HepG2 (cell line): Measurements from ENCODE around the gene NOTUM. TPM values are rescaled to one million over a fixed set of nuclear protein-coding genes. Genes with fewer than 3 reads are reported as not detected.

Source experiments
- ATF7 ChIP-seq, 2 experiments: fragments of 450-650 bp in 1 of 2; sonication (generic) in 1 of 2; formaldehyde crosslinking in 1 of 2; IDR thresholded peaks; 2 replicates each; pipeline versions ENCODE4 v1.4.0 to v1.6.1; 2016 to 2020; ENCODE audit warnings: antibody characterized with exemption in 1 of 2, mild to moderate bottlenecking in 1 of 2, missing genetic modification reagents in 1 of 2
- ATRX ChIP-seq: sonication (generic); formaldehyde crosslinking; IDR thresholded peaks from 2 replicates; pipeline ENCODE4 v1.4.0; 2020; ENCODE audit warnings: missing genetic modification reagents, borderline replicate concordance
- BCL6 ChIP-seq: IDR thresholded peaks from 2 replicates; pipeline ENCODE4 v1.6.1; 2016; ENCODE audit warnings: missing genetic modification reagents, missing compliant biosample characterization
- CEBPG ChIP-seq: IDR thresholded peaks from 2 replicates; pipeline ENCODE4 v1.6.1; 2016
- EP300 ChIP-seq, 3 experiments: sonication (generic) in 1 of 3; formaldehyde crosslinking in 1 of 3; IDR thresholded peaks; 2 replicates each; pipeline versions ENCODE4 v1.5.1 to v1.6.1; 2011 to 2020; ENCODE audit warnings: low read depth in 2 of 3, low read length in 2 of 3, borderline replicate concordance in 1 of 3, improper control_type of control experiment in 1 of 3, mild to moderate bottlenecking in 1 of 3, missing genetic modification reagents in 1 of 3, moderate library complexity in 1 of 3
- HDAC2 ChIP-seq: sonication (generic); formaldehyde crosslinking; IDR thresholded peaks from 2 replicates; pipeline ENCODE4 v1.4.0; 2020; ENCODE audit warnings: missing genetic modification reagents
- JUND ChIP-seq: sonication (generic); formaldehyde crosslinking; IDR thresholded peaks from 2 replicates; pipeline ENCODE4 v1.8.0; 2022; ENCODE audit warnings: mild to moderate bottlenecking, missing genetic modification reagents
- RBM39 ChIP-seq: fragments of 200-400 bp; formaldehyde crosslinking; IDR thresholded peaks from one replicate; pipeline ENCODE4 v1.6.1; 2018; ENCODE audit warnings: antibody characterized with exemption, mild to moderate bottlenecking, low read depth, low read length; ENCODE audit not compliant: poor library complexity, severe bottlenecking
- SIX1 ChIP-seq: sonication (generic); formaldehyde crosslinking; IDR thresholded peaks from 2 replicates; pipeline ENCODE4 v1.4.0; 2020; ENCODE audit warnings: missing genetic modification reagents, borderline replicate concordance
- SRSF1 ChIP-seq: fragments of 200-400 bp; formaldehyde crosslinking; optimal IDR thresholded peaks from 2 replicates; pipeline ENCODE3; 2017; ENCODE audit warnings: mild to moderate bottlenecking, low read depth, low read length, moderate library complexity
- SRY ChIP-seq: sonication (generic); formaldehyde crosslinking; IDR thresholded peaks from 2 replicates; pipeline ENCODE4 v1.8.0; 2022; ENCODE audit warnings: mild to moderate bottlenecking, missing genetic modification reagents
- ZFX ChIP-seq: sonication (generic); formaldehyde crosslinking; IDR thresholded peaks from 2 replicates; pipeline ENCODE4 v1.4.0; 2020; ENCODE audit warnings: mild to moderate bottlenecking, low read depth, missing genetic modification reagents, moderate library complexity
- ZNF335 ChIP-seq: sonication (generic); formaldehyde crosslinking; IDR thresholded peaks from 2 replicates; pipeline ENCODE4 v1.4.0; 2020; ENCODE audit warnings: missing genetic modification reagents
- ZNF546 ChIP-seq: sonication (generic); formaldehyde crosslinking; conservative IDR thresholded peaks from 2 replicates; pipeline ENCODE4 v1.8.1; 2023; ENCODE audit warnings: mild to moderate bottlenecking, missing genetic modification reagents
- ZNF703 ChIP-seq: sonication (generic); formaldehyde crosslinking; IDR thresholded peaks from 2 replicates; pipeline ENCODE4 v1.5.1; 2020; ENCODE audit warnings: missing genetic modification reagents, mild to moderate bottlenecking, moderate library complexity, borderline replicate concordance
- polyA plus RNA-seq, 8 experiments: library from polyadenylated mRNA; depleted of rRNA in 3 of 8; stranded (reverse) in 7 of 8; unstranded in 1 of 8; fragments of >200 nt; fragmentation: Illumina TruSeq in 4 of 8; extraction: Trizol in 4 of 8; gene quantifications; 2 replicates each; pipeline versions ENCODE4 v1.2.1 to v1.2.3, GENCODE V29; 2011 to 2016; ENCODE audit warnings: low read depth in 4 of 8, missing spikeins in 1 of 8, mixed read lengths in 1 of 8; ENCODE audit not compliant: insufficient read depth in 1 of 8
- total RNA-seq, 5 experiments: library from RNA; depleted of rRNA; stranded (reverse); fragments of >200 nt; fragmentation: Illumina TruSeq; extraction: Trizol; gene quantifications; 2 replicates each; pipeline ENCODE4 v1.2.3, GENCODE V29; 2016; ENCODE audit warnings: low read depth in 1 of 5
- TF ChIP-seq, protein P1 (sequence below), 2 experiments: IDR thresholded peaks; 2 replicates each; pipeline ENCODE4 v1.6.1; 2011 to 2012; ENCODE audit warnings: low read length in 2 of 2, borderline replicate concordance in 1 of 2, low read depth in 1 of 2, mild to moderate bottlenecking in 1 of 2, moderate library complexity in 1 of 2
- TF ChIP-seq, protein P2 (sequence below): sonication (generic); formaldehyde crosslinking; IDR thresholded peaks from 2 replicates; pipeline ENCODE4 v1.4.0; 2020; ENCODE audit warnings: missing genetic modification reagents, borderline replicate concordance
- TF ChIP-seq, protein P3 (sequence below): sonication (generic); formaldehyde crosslinking; IDR thresholded peaks from 2 replicates; pipeline ENCODE4 v1.9.0; 2021; ENCODE audit warnings: missing genetic modification reagents, borderline replicate concordance

NOTUM gene
- total and polyA plus RNA-seq, 2 of the 13 experiments (the other 11 are each of a cell fraction or from before 2014, with no cell fraction given) = 150 to 160 TPM

DNA sequence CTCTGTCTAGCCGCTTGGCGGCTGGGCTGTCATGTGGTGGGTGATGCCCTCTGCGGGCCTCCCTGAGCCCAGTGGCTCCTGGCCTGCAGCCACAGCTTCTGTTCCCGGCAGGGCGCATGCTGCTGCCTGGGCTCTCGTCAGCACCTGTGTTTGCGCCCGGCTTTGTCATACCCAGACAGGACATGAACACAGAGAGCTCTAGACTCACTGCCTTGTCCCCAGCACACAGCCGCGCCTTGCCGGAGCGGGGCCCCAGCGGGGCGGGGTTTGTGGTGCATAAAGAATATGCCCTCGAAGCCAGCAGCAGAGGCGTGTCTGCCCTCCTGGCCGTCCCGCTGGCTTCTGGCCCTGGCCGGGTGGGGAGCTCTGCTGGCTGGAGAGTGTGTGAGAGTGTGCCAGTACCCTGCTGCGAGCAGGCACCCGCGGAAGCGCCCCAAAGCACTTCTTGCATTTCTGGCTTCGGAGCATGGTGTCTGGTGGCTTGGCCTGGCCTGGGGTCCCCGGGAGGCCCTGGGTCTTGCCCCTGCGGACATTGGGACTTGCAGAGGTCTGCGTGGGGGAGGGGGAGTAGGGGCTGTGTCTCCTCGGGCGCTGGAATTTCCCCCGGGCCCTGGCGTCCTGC, 30.8 kb upstream of the NOTUM start (continued):
- TF ChIP-seq, protein P1, sequence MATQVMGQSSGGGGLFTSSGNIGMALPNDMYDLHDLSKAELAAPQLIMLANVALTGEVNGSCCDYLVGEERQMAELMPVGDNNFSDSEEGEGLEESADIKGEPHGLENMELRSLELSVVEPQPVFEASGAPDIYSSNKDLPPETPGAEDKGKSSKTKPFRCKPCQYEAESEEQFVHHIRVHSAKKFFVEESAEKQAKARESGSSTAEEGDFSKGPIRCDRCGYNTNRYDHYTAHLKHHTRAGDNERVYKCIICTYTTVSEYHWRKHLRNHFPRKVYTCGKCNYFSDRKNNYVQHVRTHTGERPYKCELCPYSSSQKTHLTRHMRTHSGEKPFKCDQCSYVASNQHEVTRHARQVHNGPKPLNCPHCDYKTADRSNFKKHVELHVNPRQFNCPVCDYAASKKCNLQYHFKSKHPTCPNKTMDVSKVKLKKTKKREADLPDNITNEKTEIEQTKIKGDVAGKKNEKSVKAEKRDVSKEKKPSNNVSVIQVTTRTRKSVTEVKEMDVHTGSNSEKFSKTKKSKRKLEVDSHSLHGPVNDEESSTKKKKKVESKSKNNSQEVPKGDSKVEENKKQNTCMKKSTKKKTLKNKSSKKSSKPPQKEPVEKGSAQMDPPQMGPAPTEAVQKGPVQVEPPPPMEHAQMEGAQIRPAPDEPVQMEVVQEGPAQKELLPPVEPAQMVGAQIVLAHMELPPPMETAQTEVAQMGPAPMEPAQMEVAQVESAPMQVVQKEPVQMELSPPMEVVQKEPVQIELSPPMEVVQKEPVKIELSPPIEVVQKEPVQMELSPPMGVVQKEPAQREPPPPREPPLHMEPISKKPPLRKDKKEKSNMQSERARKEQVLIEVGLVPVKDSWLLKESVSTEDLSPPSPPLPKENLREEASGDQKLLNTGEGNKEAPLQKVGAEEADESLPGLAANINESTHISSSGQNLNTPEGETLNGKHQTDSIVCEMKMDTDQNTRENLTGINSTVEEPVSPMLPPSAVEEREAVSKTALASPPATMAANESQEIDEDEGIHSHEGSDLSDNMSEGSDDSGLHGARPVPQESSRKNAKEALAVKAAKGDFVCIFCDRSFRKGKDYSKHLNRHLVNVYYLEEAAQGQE (IDR thresholded peaks at IDR 0.05; ENCODE audit: borderline replicate concordance in 1 of 2, low read depth in 1 of 2, low read length in 2 of 2) = peak in 1 of 2 experiments; percentile 31; a peak in 1 of 4 replicates
- peak; percentile 77; the same call in 1 of the 2 replicates for TF ChIP-seq ZFX (CRISPR knock-in tag)
- peak; percentile 87 for TF ChIP-seq ZNF335 (CRISPR knock-in tag)
- peak; percentile 91 for TF ChIP-seq SRY (CRISPR knock-in tag)
- no peak for TF ChIP-seq SIX1 (CRISPR knock-in tag)
- 0 out of 2 replicates have a peak, but pooled peaks have one; percentile 52 for TF ChIP-seq ZNF546 (CRISPR knock-in tag)
- TF ChIP-seq EP300 (IDR thresholded peaks at IDR 0.05; ENCODE audit: low read depth in 2 of 2, low read length in 2 of 2) = peak; percentile 3 to 66; a peak in 3 of 4 replicates
- TF ChIP-seq EP300 (CRISPR knock-in tag; IDR thresholded peaks at IDR 0.05; ENCODE audit: borderline replicate concordance) = peak; percentile 70
- TF ChIP-seq CEBPG (CRISPR knock-in tag) = peak; percentile 29; the same call in 1 of the 2 replicates
- TF ChIP-seq RBM39 = peak; percentile 78
- TF ChIP-seq, protein P2, sequence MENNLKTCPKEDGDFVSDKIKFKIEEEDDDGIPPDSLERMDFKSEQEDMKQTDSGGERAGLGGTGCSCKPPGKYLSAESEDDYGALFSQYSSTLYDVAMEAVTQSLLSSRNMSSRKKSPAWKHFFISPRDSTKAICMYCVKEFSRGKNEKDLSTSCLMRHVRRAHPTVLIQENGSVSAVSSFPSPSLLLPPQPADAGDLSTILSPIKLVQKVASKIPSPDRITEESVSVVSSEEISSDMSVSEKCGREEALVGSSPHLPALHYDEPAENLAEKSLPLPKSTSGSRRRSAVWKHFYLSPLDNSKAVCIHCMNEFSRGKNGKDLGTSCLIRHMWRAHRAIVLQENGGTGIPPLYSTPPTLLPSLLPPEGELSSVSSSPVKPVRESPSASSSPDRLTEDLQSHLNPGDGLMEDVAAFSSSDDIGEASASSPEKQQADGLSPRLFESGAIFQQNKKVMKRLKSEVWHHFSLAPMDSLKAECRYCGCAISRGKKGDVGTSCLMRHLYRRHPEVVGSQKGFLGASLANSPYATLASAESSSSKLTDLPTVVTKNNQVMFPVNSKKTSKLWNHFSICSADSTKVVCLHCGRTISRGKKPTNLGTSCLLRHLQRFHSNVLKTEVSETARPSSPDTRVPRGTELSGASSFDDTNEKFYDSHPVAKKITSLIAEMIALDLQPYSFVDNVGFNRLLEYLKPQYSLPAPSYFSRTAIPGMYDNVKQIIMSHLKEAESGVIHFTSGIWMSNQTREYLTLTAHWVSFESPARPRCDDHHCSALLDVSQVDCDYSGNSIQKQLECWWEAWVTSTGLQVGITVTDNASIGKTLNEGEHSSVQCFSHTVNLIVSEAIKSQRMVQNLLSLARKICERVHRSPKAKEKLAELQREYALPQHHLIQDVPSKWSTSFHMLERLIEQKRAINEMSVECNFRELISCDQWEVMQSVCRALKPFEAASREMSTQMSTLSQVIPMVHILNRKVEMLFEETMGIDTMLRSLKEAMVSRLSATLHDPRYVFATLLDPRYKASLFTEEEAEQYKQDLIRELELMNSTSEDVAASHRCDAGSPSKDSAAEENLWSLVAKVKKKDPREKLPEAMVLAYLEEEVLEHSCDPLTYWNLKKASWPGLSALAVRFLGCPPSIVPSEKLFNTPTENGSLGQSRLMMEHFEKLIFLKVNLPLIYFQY (CRISPR knock-in tag) = peak; percentile 77
- TF ChIP-seq, protein P3, sequence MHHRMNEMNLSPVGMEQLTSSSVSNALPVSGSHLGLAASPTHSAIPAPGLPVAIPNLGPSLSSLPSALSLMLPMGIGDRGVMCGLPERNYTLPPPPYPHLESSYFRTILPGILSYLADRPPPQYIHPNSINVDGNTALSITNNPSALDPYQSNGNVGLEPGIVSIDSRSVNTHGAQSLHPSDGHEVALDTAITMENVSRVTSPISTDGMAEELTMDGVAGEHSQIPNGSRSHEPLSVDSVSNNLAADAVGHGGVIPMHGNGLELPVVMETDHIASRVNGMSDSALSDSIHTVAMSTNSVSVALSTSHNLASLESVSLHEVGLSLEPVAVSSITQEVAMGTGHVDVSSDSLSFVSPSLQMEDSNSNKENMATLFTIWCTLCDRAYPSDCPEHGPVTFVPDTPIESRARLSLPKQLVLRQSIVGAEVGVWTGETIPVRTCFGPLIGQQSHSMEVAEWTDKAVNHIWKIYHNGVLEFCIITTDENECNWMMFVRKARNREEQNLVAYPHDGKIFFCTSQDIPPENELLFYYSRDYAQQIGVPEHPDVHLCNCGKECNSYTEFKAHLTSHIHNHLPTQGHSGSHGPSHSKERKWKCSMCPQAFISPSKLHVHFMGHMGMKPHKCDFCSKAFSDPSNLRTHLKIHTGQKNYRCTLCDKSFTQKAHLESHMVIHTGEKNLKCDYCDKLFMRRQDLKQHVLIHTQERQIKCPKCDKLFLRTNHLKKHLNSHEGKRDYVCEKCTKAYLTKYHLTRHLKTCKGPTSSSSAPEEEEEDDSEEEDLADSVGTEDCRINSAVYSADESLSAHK = no peak; the same call in none of the 2 replicates
- peak; percentile 21 for TF ChIP-seq SRSF1
- no peak for TF ChIP-seq ZNF703
- no peak; the same call in 1 of the 2 replicates for TF ChIP-seq JUND (CRISPR knock-in tag)
- TF ChIP-seq ATRX (CRISPR knock-in tag) = no peak
- TF ChIP-seq ATF7 (IDR thresholded peaks at IDR 0.05) = no peak
- TF ChIP-seq ATF7 (CRISPR knock-in tag; IDR thresholded peaks at IDR 0.05) = 0 out of 2 replicates have a peak, but pooled peaks have one; percentile 67
- peak; percentile 88 for TF ChIP-seq HDAC2 (CRISPR knock-in tag)
- peak; percentile 84 for TF ChIP-seq BCL6 (CRISPR knock-in tag)
